Chondrocyte (in vitro differentiated cells): Measurements from ENCODE around the gene RGMA. TPM values are rescaled to one million over a fixed set of nuclear protein-coding genes. Genes with fewer than 3 reads are reported as not detected.

Source experiments
- DNase-seq: peaks from one replicate; pipeline ENCODE4 v3.0.0; 2021; ENCODE audit warnings: mixed read lengths, low spot score
- H3K27ac Mint-ChIP-seq: one replicate; pipeline ENCODE4 v1.8.0; 2021; ENCODE audit warnings: mild to moderate bottlenecking, moderate library complexity, mixed read lengths; ENCODE audit not compliant: unreplicated experiment
- H3K27me3 Mint-ChIP-seq: 2 replicates; pipeline ENCODE4 v1.8.0; 2021; ENCODE audit warnings: low read depth, mixed read lengths
- H3K36me3 Mint-ChIP-seq: 2 replicates; pipeline ENCODE4 v1.8.0; 2021; ENCODE audit warnings: low read depth, mixed read lengths
- H3K4me1 Mint-ChIP-seq: 2 replicates; pipeline ENCODE4 v1.8.0; 2021; ENCODE audit warnings: low read depth, mild to moderate bottlenecking, mixed read lengths
- H3K4me3 Mint-ChIP-seq: one replicate; pipeline ENCODE4 v1.8.0; 2021; ENCODE audit warnings: mild to moderate bottlenecking, moderate library complexity, mixed read lengths; ENCODE audit not compliant: unreplicated experiment
- H3K9me3 Mint-ChIP-seq: 2 replicates; pipeline ENCODE4 v1.8.0; 2021; ENCODE audit warnings: low read depth, mixed read lengths
- CTCF ChIP-seq: fragments of 200-600 bp; sonication (generic); IDR thresholded peaks from 2 replicates; pipeline ENCODE4 v1.5.0; 2021; ENCODE audit warnings: antibody characterized with exemption, mild to moderate bottlenecking, moderate library complexity
- total RNA-seq: library from RNA; stranded (reverse); gene quantifications from 3 replicates; pipeline ENCODE4 v1.2.1, GENCODE V29; 2021

RGMA gene
- total RNA-seq, 1 donor from 2014 or later = 13.0 TPM

GRCh38 chr15:93109336-93110102, 20.5 kb upstream of the RGMA start:
- Mint-ChIP-seq H3K4me1 (peaks cover 7% of the 10 kb centered on the region), H3K27me3 (peaks cover 35% of the 10 kb centered on the region), H3K4me3 (peak overlapping the region; percentile 19), H3K27ac (no peak overlapping the region), H3K36me3 (peaks cover 3% of the 10 kb centered on the region), H3K9me3 (no peaks in the 10 kb centered on the region)
- DNase-seq = no peak
- no peak for TF ChIP-seq CTCF

DNA sequence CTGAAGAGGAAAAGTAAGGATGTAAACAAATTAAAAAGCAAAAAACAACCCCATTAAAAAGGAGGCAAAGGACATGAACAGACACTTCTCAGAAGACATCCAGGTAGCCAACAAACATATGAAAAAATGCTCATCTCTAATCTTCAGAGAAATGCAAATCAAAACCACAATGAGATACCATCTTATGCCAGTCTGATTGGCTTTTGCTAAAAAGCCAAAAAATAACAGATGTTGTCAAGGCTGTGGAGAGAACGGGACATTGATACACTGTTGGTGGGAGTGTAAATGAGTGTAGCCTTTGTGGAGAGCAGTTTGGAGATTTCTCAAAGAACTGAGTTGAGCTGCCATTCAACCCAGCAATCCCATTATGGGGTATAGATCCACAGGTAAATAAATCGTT, 18.6 kb upstream of the RGMA start:
- TF ChIP-seq CTCF = no peak
- H3K27ac Mint-ChIP-seq = no peak overlapping the region
- peaks cover 7% of the 10 kb centered on the region for H3K4me1 Mint-ChIP-seq
- H3K4me3 Mint-ChIP-seq = no peak overlapping the region
- peaks cover 9% of the 10 kb centered on the region for H3K9me3 Mint-ChIP-seq
- H3K27me3 Mint-ChIP-seq = peaks cover 34% of the 10 kb centered on the region
- peaks cover 3% of the 10 kb centered on the region for H3K36me3 Mint-ChIP-seq
- DNase-seq = no peak

GRCh38 chr15:93105485-93105884, 16.5 kb upstream of the RGMA start:
- DNase-seq = no peak
- peaks cover 9% of the 10 kb centered on the region for H3K9me3 Mint-ChIP-seq
- peaks cover 3% of the 10 kb centered on the region for H3K36me3 Mint-ChIP-seq
- H3K4me3 Mint-ChIP-seq = no peak overlapping the region
- peaks cover 33% of the 10 kb centered on the region for H3K27me3 Mint-ChIP-seq
- TF ChIP-seq CTCF = no peak
- H3K4me1 Mint-ChIP-seq = peaks cover 4% of the 10 kb centered on the region
- no peak overlapping the region for H3K27ac Mint-ChIP-seq

DNA sequence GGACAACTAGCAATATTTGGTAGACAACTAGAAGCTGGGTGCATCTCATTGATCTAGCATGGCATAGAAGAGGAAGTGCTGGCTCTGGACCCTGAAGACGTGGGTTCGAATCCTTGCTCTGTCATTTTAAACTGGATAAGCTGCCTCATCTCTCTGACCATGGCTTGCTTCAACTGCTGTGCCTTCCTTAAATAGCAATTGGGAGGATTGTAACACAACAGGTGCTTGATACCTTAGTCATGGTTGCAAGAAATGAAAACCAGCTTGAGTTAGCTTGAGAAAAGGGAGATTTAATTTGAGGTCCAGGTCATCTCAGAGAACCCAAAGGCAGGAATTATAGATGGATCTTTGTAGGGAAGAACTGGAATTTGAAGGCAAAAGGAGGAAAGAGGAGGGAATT, 14.8 kb upstream of the RGMA start:
- peaks cover 2% of the 10 kb centered on the region for H3K36me3 Mint-ChIP-seq
- H3K4me3 Mint-ChIP-seq = no peak overlapping the region
- peaks cover 21% of the 10 kb centered on the region for H3K27me3 Mint-ChIP-seq
- no peak for TF ChIP-seq CTCF
- DNase-seq = no peak
- no peaks in the 10 kb centered on the region for H3K4me1 Mint-ChIP-seq
- peaks cover 9% of the 10 kb centered on the region for H3K9me3 Mint-ChIP-seq
- no peak overlapping the region for H3K27ac Mint-ChIP-seq

DNA sequence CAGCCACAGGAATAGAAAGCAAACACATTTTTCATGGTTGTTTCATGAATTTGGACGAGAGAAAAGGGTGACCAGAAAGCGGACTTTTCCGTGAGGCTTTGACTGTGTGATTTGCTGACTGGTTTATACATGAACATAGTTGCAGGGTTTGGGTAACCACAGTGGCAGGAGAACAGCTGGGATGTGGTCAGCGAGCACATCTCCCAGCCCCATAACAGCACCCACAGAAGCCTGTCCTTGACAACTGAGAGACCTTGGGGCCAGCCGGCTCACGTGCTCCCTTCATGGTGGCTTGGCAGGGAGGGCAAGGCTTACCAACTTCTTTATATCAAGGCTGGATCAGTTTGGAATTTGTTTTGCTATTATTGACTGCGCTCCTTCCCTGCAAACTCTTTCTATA, 13.2 kb upstream of the RGMA start:
- Mint-ChIP-seq H3K27me3 (peaks cover 10% of the 10 kb centered on the region), H3K9me3 (peaks cover 9% of the 10 kb centered on the region), H3K4me3 (no peak overlapping the region), H3K36me3 (no peaks in the 10 kb centered on the region), H3K4me1 (no peaks in the 10 kb centered on the region), H3K27ac (no peak overlapping the region)
- DNase-seq = no peak
- TF ChIP-seq CTCF = no peak
